Endothelial cell of coronary artery (primary cell): ENCODE data around the gene WFDC12. TPM values are rescaled to one million over a fixed set of nuclear protein-coding genes. Genes with fewer than 3 reads are reported as not detected.

Experiments
- total RNA-seq: library from RNA; depleted of rRNA; stranded (reverse); fragments of >200 nt; gene quantifications from 2 replicates; pipeline ENCODE4 v1.2.3, GENCODE V29; 2014

WFDC12 gene
- not detected in 2 replicates for total RNA-seq

GRCh38 chr20:45124365-45124764 is at the start of gene WFDC12:
TSS of gene WFDC12 (minus strand) at chr20:45124465. CDS start at chr20:45124447, 18 bp downstream.

GRCh38 chr20:45114465-45115385 is 9.5 kb downstream of the WFDC12 start, which contains the start of gene WFDC5:
TSS of gene WFDC5 (minus strand) at chr20:45115174. CDS start at chr20:45115083, 91 bp downstream.

GRCh38 chr20:45100563-45101245 is 23.6 kb downstream of the WFDC12 start, which contains the start of gene KCNS1:
TSS of gene KCNS1 (minus strand) at chr20:45101127. CDS start at chr20:45099236, 1,891 bp downstream.

Other genes starting within 250 kb of the WFDC12 start
- 111 and 112 TPM in 2 replicates for gene YWHAB, start 238.8 kb downstream of the WFDC12 start, total RNA-seq
- gene PABPC1L, start 214.4 kb downstream of the WFDC12 start, total RNA-seq, result 1.5 and 4.3 TPM in 2 replicates
- 16.4 and 27.3 TPM in 2 replicates for gene TOMM34, start 164.1 kb downstream of the WFDC12 start, total RNA-seq
- gene STK4, start 158.0 kb downstream of the WFDC12 start, total RNA-seq, result 17.4 and 26.2 TPM in 2 replicates
- under 0.01 and 0.85 TPM in 2 replicates for gene KCNS1, start 23.3 kb downstream of the WFDC12 start, total RNA-seq
- gene WFDC5, start 9.3 kb downstream of the WFDC12 start, total RNA-seq, result not detected in 2 replicates
- not detected in 2 replicates for gene PI3, start 50.4 kb upstream of the WFDC12 start, total RNA-seq
- not detected in 2 replicates for gene SEMG1, start 82.6 kb upstream of the WFDC12 start, total RNA-seq
- not detected in 2 replicates for gene SEMG2, start 96.9 kb upstream of the WFDC12 start, total RNA-seq
- gene SLPI, start 130.1 kb upstream of the WFDC12 start, total RNA-seq, result 0.19 TPM in 1 of 2 replicates, not detected in the other
- not detected in 2 replicates for gene RBPJL, start 182.4 kb upstream of the WFDC12 start, total RNA-seq
- not detected in 2 replicates for gene MATN4, start 183.8 kb upstream of the WFDC12 start, total RNA-seq
- gene SDC4, start 224.0 kb upstream of the WFDC12 start, total RNA-seq, result 16.2 and 48.7 TPM in 2 replicates
- gene SYS1, start 238.7 kb upstream of the WFDC12 start, total RNA-seq, result 14.0 and 19.2 TPM in 2 replicates